Panc1 (cell line): ENCODE data around the gene SNPH.

Experiments used
- POLR2AphosphoS5 ChIP-seq: IDR thresholded peaks from 2 replicates; pipeline ENCODE4 v1.6.1; 2012; ENCODE audit warnings: mild to moderate bottlenecking, low read depth, low read length, moderate library complexity
- SIN3A ChIP-seq: IDR thresholded peaks from 2 replicates; pipeline ENCODE4 v1.6.1; 2012; ENCODE audit warnings: low read depth, mild to moderate bottlenecking, low read length, moderate library complexity, borderline replicate concordance; ENCODE audit not compliant: insufficient read depth
- TCF7L2 ChIP-seq: IDR thresholded peaks from 2 replicates; pipeline ENCODE4 v1.6.1; 2011; ENCODE audit warnings: mild to moderate bottlenecking, low read depth, low read length, inconsistent platforms
- TF ChIP-seq, protein P1 (sequence below), 2 experiments: IDR thresholded peaks; 2 replicates each; pipeline ENCODE4 v1.6.1; 2011 to 2012; ENCODE audit warnings: low read depth in 2 of 2, control low read depth in 1 of 2, low read length in 1 of 2, mild to moderate bottlenecking in 1 of 2, moderate library complexity in 1 of 2; ENCODE audit not compliant: insufficient read depth in 1 of 2
- TF ChIP-seq, protein P2 (sequence below): fragments of 450-650 bp; IDR thresholded peaks from 2 replicates; pipeline ENCODE4 v1.5.1; 2017; ENCODE audit warnings: mild to moderate bottlenecking

DNA sequence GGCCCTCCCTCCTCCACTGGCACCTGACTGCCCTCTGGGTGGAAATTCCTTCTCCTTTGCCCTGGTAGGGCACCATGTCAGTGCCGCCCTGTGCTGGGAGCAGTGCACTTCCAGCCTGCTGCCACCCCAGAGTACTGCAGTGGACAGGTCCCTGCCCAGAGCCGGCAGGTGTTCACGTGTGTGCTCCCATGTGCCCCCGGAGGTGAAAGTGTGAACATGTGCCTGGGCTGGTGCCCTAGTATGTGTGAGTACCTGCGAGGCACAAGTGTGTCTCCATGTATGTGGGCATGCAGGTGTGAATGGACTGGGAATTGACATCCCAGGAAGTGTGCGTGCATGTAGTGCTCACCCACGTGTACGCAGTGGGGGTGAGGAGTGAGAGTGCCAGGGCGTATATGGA is 33.4 kb downstream of the SNPH start:
- TF ChIP-seq, protein P1, sequence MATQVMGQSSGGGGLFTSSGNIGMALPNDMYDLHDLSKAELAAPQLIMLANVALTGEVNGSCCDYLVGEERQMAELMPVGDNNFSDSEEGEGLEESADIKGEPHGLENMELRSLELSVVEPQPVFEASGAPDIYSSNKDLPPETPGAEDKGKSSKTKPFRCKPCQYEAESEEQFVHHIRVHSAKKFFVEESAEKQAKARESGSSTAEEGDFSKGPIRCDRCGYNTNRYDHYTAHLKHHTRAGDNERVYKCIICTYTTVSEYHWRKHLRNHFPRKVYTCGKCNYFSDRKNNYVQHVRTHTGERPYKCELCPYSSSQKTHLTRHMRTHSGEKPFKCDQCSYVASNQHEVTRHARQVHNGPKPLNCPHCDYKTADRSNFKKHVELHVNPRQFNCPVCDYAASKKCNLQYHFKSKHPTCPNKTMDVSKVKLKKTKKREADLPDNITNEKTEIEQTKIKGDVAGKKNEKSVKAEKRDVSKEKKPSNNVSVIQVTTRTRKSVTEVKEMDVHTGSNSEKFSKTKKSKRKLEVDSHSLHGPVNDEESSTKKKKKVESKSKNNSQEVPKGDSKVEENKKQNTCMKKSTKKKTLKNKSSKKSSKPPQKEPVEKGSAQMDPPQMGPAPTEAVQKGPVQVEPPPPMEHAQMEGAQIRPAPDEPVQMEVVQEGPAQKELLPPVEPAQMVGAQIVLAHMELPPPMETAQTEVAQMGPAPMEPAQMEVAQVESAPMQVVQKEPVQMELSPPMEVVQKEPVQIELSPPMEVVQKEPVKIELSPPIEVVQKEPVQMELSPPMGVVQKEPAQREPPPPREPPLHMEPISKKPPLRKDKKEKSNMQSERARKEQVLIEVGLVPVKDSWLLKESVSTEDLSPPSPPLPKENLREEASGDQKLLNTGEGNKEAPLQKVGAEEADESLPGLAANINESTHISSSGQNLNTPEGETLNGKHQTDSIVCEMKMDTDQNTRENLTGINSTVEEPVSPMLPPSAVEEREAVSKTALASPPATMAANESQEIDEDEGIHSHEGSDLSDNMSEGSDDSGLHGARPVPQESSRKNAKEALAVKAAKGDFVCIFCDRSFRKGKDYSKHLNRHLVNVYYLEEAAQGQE (IDR thresholded peaks at IDR 0.05; ENCODE audit: insufficient read depth in 1 of 2, low read depth in 2 of 2, low read length in 1 of 2) = no peak
- TF ChIP-seq, protein P2, sequence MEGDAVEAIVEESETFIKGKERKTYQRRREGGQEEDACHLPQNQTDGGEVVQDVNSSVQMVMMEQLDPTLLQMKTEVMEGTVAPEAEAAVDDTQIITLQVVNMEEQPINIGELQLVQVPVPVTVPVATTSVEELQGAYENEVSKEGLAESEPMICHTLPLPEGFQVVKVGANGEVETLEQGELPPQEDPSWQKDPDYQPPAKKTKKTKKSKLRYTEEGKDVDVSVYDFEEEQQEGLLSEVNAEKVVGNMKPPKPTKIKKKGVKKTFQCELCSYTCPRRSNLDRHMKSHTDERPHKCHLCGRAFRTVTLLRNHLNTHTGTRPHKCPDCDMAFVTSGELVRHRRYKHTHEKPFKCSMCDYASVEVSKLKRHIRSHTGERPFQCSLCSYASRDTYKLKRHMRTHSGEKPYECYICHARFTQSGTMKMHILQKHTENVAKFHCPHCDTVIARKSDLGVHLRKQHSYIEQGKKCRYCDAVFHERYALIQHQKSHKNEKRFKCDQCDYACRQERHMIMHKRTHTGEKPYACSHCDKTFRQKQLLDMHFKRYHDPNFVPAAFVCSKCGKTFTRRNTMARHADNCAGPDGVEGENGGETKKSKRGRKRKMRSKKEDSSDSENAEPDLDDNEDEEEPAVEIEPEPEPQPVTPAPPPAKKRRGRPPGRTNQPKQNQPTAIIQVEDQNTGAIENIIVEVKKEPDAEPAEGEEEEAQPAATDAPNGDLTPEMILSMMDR = no peak
- no peak for TF ChIP-seq POLR2AphosphoS5
- TF ChIP-seq TCF7L2 = no peak
- no peak for TF ChIP-seq SIN3A
